Measurements from ENCODE around the gene BICRAL. TPM values are rescaled to one million over a fixed set of nuclear protein-coding genes. Genes with fewer than 3 reads are reported as not detected.

The BICRAL gene
- total RNA-seq, 3 donors from 2014 or later (not counting 1 experiment from before 2014, with no cell fraction given): 31.1 to 43.4 (median 37.1) TPM

- no peaks in the 10 kb centered on the region for H3K36me3 Mint-ChIP-seq
Observed at GRCh38 chr6:42788671-42789070, 6.8 kb downstream of the BICRAL start.

GRCh38 chr6:42790549-42791181 lies 8.8 kb downstream of the BICRAL start:
- Histone ChIP-seq H3K4me1 (ENCODE audit: control insufficient read depth, insufficient read depth, low read length) (peaks cover 33% of the 10 kb centered on the region), H3K4me3 (ENCODE audit: low read length) (no peak overlapping the region), H3K9me3 (ENCODE audit: control insufficient read depth, insufficient read depth, low read length) (no peaks in the 10 kb centered on the region), H3K27me3 (ENCODE audit: control insufficient read depth, insufficient read depth, low read length) (no peaks in the 10 kb centered on the region), H3K36me3 (ENCODE audit: control insufficient read depth, insufficient read depth, low read length) (peaks cover 2% of the 10 kb centered on the region), H3K27ac (ENCODE audit: low read length) (peak overlapping the region; percentile 61)
- H3K9me3 Mint-ChIP-seq: no peaks in the 10 kb centered on the region
- TF ChIP-seq CTCF (IDR thresholded peaks at IDR 0.05): no peak
- 91% methylated on average over 4 of the region's 5 CpGs for WGBS (ENCODE audit: insufficient coverage)
- H3K4me1 Mint-ChIP-seq: peaks cover 33 to 37% of the 10 kb centered on the region in 2 donors
- H3K27ac Mint-ChIP-seq: peak overlapping the region in 1 of 2 donors; percentile 74
- intact Hi-C loops (cut with micrococcal nuclease): no loop called here
- H3K36me3 Mint-ChIP-seq: no peaks in the 10 kb centered on the region
- peak in 1 of 3 donors; percentile 24 for ATAC-seq
- H3K27me3 Mint-ChIP-seq (ENCODE audit: low read depth in 2 of 2): no peaks in the 10 kb centered on the region
- DNase-seq: peak in 1 of 2 donors; percentile 32
- peak overlapping the region; percentile 0 for H3K4me3 Mint-ChIP-seq

More at GRCh38 chr6:42788671-42789070, 6.8 kb downstream of the BICRAL start:
- H3K27me3 Mint-ChIP-seq (ENCODE audit: low read depth in 2 of 2): no peaks in the 10 kb centered on the region
- peak overlapping the region; percentile 20 for H3K27ac ChIP-seq (ENCODE audit: low read length)
- peaks cover 2% of the 10 kb centered on the region for H3K36me3 ChIP-seq (ENCODE audit: control insufficient read depth, insufficient read depth, low read length)
- no peaks in the 10 kb centered on the region for H3K9me3 Mint-ChIP-seq
- TF ChIP-seq CTCF (IDR thresholded peaks at IDR 0.05): no peak
- peak overlapping the region in 1 of 2 donors; percentile 44 for H3K27ac Mint-ChIP-seq
- peaks cover 40% of the 10 kb centered on the region for H3K4me1 ChIP-seq (ENCODE audit: control insufficient read depth, insufficient read depth, low read length)
- 95% methylated on average over 4 of the region's 4 CpGs for WGBS (ENCODE audit: insufficient coverage)
- H3K4me1 Mint-ChIP-seq: peaks cover 33 to 37% of the 10 kb centered on the region in 2 donors
- H3K4me3 ChIP-seq (ENCODE audit: low read length): no peak overlapping the region
- no peaks in the 10 kb centered on the region for H3K9me3 ChIP-seq (ENCODE audit: control insufficient read depth, insufficient read depth, low read length)
- no peak for ATAC-seq
- intact Hi-C loops (cut with micrococcal nuclease): no loop called here
- H3K4me3 Mint-ChIP-seq: no peak overlapping the region
- peak in 1 of 2 donors; percentile 23 for DNase-seq
- H3K27me3 ChIP-seq (ENCODE audit: control insufficient read depth, insufficient read depth, low read length): no peaks in the 10 kb centered on the region

GRCh38 chr6:42791706-42792320 lies 10.0 kb downstream of the BICRAL start:
- Histone ChIP-seq H3K4me1 (ENCODE audit: control insufficient read depth, insufficient read depth, low read length) (peaks cover 28% of the 10 kb centered on the region), H3K27me3 (ENCODE audit: control insufficient read depth, insufficient read depth, low read length) (no peaks in the 10 kb centered on the region), H3K36me3 (ENCODE audit: control insufficient read depth, insufficient read depth, low read length) (peaks cover 2% of the 10 kb centered on the region), H3K27ac (ENCODE audit: low read length) (peak overlapping the region; percentile 61), H3K4me3 (ENCODE audit: low read length) (no peak overlapping the region), H3K9me3 (ENCODE audit: control insufficient read depth, insufficient read depth, low read length) (no peaks in the 10 kb centered on the region)
- TF ChIP-seq CTCF (IDR thresholded peaks at IDR 0.05): no peak
- Mint-ChIP-seq H3K9me3 (no peaks in the 10 kb centered on the region), H3K36me3 (no peaks in the 10 kb centered on the region), H3K4me1 (peaks cover 45 to 46% of the 10 kb centered on the region in 2 donors), H3K27ac (peak overlapping the region in 1 of 2 donors; percentile 74), H3K4me3 (no peak overlapping the region), H3K27me3 (ENCODE audit: low read depth in 2 of 2) (no peaks in the 10 kb centered on the region)
- intact Hi-C loops (cut with micrococcal nuclease): no loop called here
- 71% methylated on average over 3 of the region's 3 CpGs for WGBS (ENCODE audit: insufficient coverage)
- peak in 1 of 2 donors; percentile 19 for DNase-seq
- ATAC-seq: peak; percentile 28 to 46 (median 43)

Measured in natural killer cell (primary cell).